HepG2 (cell line): ENCODE data around the gene PBX1. TPM values are rescaled to one million over a fixed set of nuclear protein-coding genes. Genes with fewer than 3 reads are reported as not detected.

Experiments used
- ATAC-seq: fragments of 200-7000 bp; cut with Tn5 transposase; 3 replicates; pipeline ENCODE4 v1.9.1; 2020; ENCODE audit warnings: mild to moderate bottlenecking, moderate library complexity
- BruUV-seq: library from RNA; stranded (reverse); fragments of 400-500 nt; replicated peaks from 2 replicates; lab custom pipeline; 2021; lab: Mats Ljungman, UMichigan
- CTCF ChIA-PET: fragments of 300-600 bp; formaldehyde crosslinking; extraction: SDS; loops from one replicate; lab custom pipeline; 2021; ENCODE audit warnings: low total read pairs, inconsistent platforms, low intra/inter-chr PET ratio; lab: Yijun Ruan, JAX
- POLR2A ChIA-PET: fragments of 350-600 bp; sonication (Branson Sonifier 250); formaldehyde crosslinking; loops from one replicate; lab custom pipeline; 2020; ENCODE audit warnings: antibody characterized with exemption, inconsistent platforms; lab: Yijun Ruan, JAX
- DNase-seq: peaks from one replicate; pipeline ENCODE4 v3.0.0-alpha.2; 2015; ENCODE audit warnings: low spot score
- FAIRE-seq: peaks from 3 replicates; lab custom pipeline; 2011; peaks lifted over from hg19 to GRCh38; lab: Jason Lieb, UNC
- H2AFZ ChIP-seq: one replicate; pipeline ENCODE4 v1.6.1; 2011; ENCODE audit warnings: low read length, inconsistent platforms
- H3K27ac ChIP-seq: fragments of 300-600 bp; 3 replicates; pipeline ENCODE4 v1.8.0; 2011; ENCODE audit warnings: mixed run types, mild to moderate bottlenecking, mixed read lengths, low read length, inconsistent platforms; ENCODE audit not compliant: insufficient read depth; ENCODE audit errors: extremely low read length
- H3K27me3 ChIP-seq, 2 experiments: fragments of 200-600 bp in 1 of 2; 2 replicates in 1 of 2; 3 replicates in 1 of 2; pipeline versions ENCODE4 v1.6.0 to v1.8.0; 2011; ENCODE audit warnings: low read length in 2 of 2, mild to moderate bottlenecking in 2 of 2, moderate library complexity in 2 of 2, inconsistent platforms in 1 of 2; ENCODE audit not compliant: insufficient read depth in 2 of 2, control insufficient read depth in 1 of 2
- H3K36me3 ChIP-seq, 2 experiments: fragments of 200-600 bp in 1 of 2; replicated peaks in 1 of 2; 2 replicates in 1 of 2; 3 replicates in 1 of 2; pipeline versions ENCODE4 v1.5.1 to v1.8.0; 2011; ENCODE audit warnings: low read length in 2 of 2, inconsistent platforms in 1 of 2; ENCODE audit not compliant: insufficient read depth in 2 of 2, control insufficient read depth in 1 of 2
- H3K4me1 ChIP-seq: 2 replicates; pipeline ENCODE4 v1.5.1; 2012; ENCODE audit warnings: low read length, inconsistent platforms; ENCODE audit not compliant: insufficient read depth
- H3K4me2 ChIP-seq: 2 replicates; pipeline ENCODE4 v1.6.0; 2011; ENCODE audit warnings: low read depth, low read length, inconsistent platforms
- H3K4me3 ChIP-seq, 3 experiments: fragments of 200-600 bp in 1 of 3; sonication (generic), shearing (Covaris generic) in 1 of 3; replicated peaks in 1 of 3; 2 replicates each; pipeline ENCODE4 v1.5.1; 2011 to 2016; ENCODE audit warnings: low read length in 3 of 3, inconsistent platforms in 2 of 3, low read depth in 2 of 3, mild to moderate bottlenecking in 2 of 3, control low read depth in 1 of 3, mixed read lengths in 1 of 3; ENCODE audit not compliant: insufficient read depth in 1 of 3
- H3K79me2 ChIP-seq: one replicate; pipeline ENCODE4 v1.6.1; 2011; ENCODE audit warnings: low read length, inconsistent platforms; ENCODE audit not compliant: insufficient read depth
- H3K9ac ChIP-seq: 2 replicates; pipeline ENCODE4 v1.6.0; 2011; ENCODE audit warnings: mild to moderate bottlenecking, low read depth, low read length, inconsistent platforms; ENCODE audit not compliant: insufficient read depth
- H3K9me3 ChIP-seq: 2 replicates; pipeline ENCODE4 v1.5.1; 2012; ENCODE audit warnings: mild to moderate bottlenecking, low read length
- H4K20me1 ChIP-seq: 2 replicates; pipeline ENCODE4 v1.6.0; 2011; ENCODE audit warnings: inconsistent platforms, mild to moderate bottlenecking, low read length, moderate library complexity; ENCODE audit not compliant: insufficient read depth
- CREM ChIP-seq, 2 experiments: sonication (generic) in 1 of 2; formaldehyde crosslinking in 1 of 2; IDR thresholded peaks; 2 replicates each; pipeline versions ENCODE4 v1.4.0 to v1.6.1; 2016 to 2020; ENCODE audit warnings: antibody characterized with exemption in 1 of 2, mild to moderate bottlenecking in 1 of 2, missing genetic modification reagents in 1 of 2
- FOSL1 ChIP-seq: sonication (generic); formaldehyde crosslinking; IDR thresholded peaks from 2 replicates; pipeline ENCODE4 v1.9.0; 2021; ENCODE audit warnings: missing genetic modification reagents, borderline replicate concordance
- MXI1 ChIP-seq: IDR thresholded peaks from 3 replicates; pipeline ENCODE4 v1.6.1; 2012; ENCODE audit warnings: low read depth, low read length, inconsistent platforms, borderline replicate concordance
- RNF2 ChIP-seq: fragments of 450-650 bp; conservative IDR thresholded peaks from 2 replicates; pipeline ENCODE4 v1.6.1; 2016; ENCODE audit warnings: low read depth
- SMC3 ChIP-seq: IDR thresholded peaks from 2 replicates; pipeline ENCODE4 v1.6.1; 2011; ENCODE audit warnings: low read length, improper control_type of control experiment
- ZNF205 ChIP-seq: IDR thresholded peaks from 2 replicates; pipeline ENCODE4 v1.6.1; 2018; ENCODE audit warnings: missing biosample characterization, missing genetic modification reagents
- ZNF235 ChIP-seq: sonication (generic); formaldehyde crosslinking; IDR thresholded peaks from 2 replicates; pipeline ENCODE4 v1.8.1; 2023; ENCODE audit warnings: mild to moderate bottlenecking, missing genetic modification reagents, borderline replicate concordance
- ZNF446 ChIP-seq: sonication (generic); formaldehyde crosslinking; IDR thresholded peaks from 2 replicates; pipeline ENCODE4 v1.5.0; 2020; ENCODE audit warnings: mild to moderate bottlenecking, missing genetic modification reagents
- WGBS: methylation state at CpG from one replicate; pipeline ENCODE4 v1.1.6; 2017; ENCODE audit warnings: low lambda C conversion rate; 5-methylcytosine and 5-hydroxymethylcytosine counted together
- in situ Hi-C: cut with HindIII; loops from 2 replicates; pipeline ENCODE4 v1.10.0; 2017; ENCODE audit warnings: low pct_unique_long_range_greater_than_20kb; ENCODE audit not compliant: extremely low pct_ligation_motif_present
- intact Hi-C: fragments of 100-400 bp; cut with micrococcal nuclease; formaldehyde crosslinking; loops from one replicate; pipeline ENCODE4 v1.10.0; 2022; ENCODE audit not compliant: unreplicated experiment
- polyA plus RNA-seq, 8 experiments: library from polyadenylated mRNA; depleted of rRNA in 3 of 8; stranded (reverse) in 7 of 8; unstranded in 1 of 8; fragments of >200 nt; fragmentation: Illumina TruSeq in 4 of 8; extraction: Trizol in 4 of 8; gene quantifications; 2 replicates each; pipeline versions ENCODE4 v1.2.1 to v1.2.3, GENCODE V29; 2011 to 2016; ENCODE audit warnings: low read depth in 4 of 8, missing spikeins in 1 of 8, mixed read lengths in 1 of 8; ENCODE audit not compliant: insufficient read depth in 1 of 8
- total RNA-seq, 5 experiments: library from RNA; depleted of rRNA; stranded (reverse); fragments of >200 nt; fragmentation: Illumina TruSeq; extraction: Trizol; gene quantifications; 2 replicates each; pipeline ENCODE4 v1.2.3, GENCODE V29; 2016; ENCODE audit warnings: low read depth in 1 of 5
- TF ChIP-seq, protein P1 (sequence below): sonication (generic); formaldehyde crosslinking; IDR thresholded peaks from 2 replicates; pipeline ENCODE4 v1.5.0; 2020; ENCODE audit warnings: mild to moderate bottlenecking, missing genetic modification reagents, borderline replicate concordance

The PBX1 gene
- total and polyA plus RNA-seq, 2 of the 13 experiments (the other 11 are each of a cell fraction or from before 2014, with no cell fraction given): 0.24 TPM; not detected in 1

DNA sequence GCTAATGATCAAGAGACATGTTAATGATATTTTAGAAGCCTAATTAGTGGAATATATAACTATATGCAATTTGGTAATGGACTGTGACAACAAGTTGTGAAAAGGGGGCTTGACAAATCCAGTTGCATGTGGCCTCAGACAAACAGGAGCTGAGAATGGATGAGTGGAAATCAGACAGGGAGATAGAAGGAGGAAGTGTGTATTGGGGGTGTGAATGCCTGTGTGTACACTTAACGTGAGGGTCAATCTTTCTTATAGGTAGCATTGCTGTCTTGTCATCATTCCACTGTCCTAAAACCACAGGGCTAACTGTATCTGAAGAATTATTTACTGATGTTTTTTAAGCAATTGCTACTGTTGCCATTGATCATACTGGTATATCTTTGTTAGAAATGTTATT, 64.8 kb downstream of the PBX1 start:
- no TSS peak for BruUV-seq
- H3K36me3 ChIP-seq: no peaks in the 10 kb centered on the region
- H3K9me3 ChIP-seq: no peaks in the 10 kb centered on the region
- no peak overlapping the region for H3K4me3 ChIP-seq
- in situ Hi-C loops (no loop called here), intact Hi-C loops (no loop called here)
- TF ChIP-seq CREM (IDR thresholded peaks at IDR 0.05) (no peak), CREM (CRISPR knock-in tag; IDR thresholded peaks at IDR 0.05) (no peak), ZNF205 (CRISPR knock-in tag) (no peak), SMC3 (no peak), RNF2 (no peak), MXI1 (no peak)
- TF ChIP-seq, protein P1, sequence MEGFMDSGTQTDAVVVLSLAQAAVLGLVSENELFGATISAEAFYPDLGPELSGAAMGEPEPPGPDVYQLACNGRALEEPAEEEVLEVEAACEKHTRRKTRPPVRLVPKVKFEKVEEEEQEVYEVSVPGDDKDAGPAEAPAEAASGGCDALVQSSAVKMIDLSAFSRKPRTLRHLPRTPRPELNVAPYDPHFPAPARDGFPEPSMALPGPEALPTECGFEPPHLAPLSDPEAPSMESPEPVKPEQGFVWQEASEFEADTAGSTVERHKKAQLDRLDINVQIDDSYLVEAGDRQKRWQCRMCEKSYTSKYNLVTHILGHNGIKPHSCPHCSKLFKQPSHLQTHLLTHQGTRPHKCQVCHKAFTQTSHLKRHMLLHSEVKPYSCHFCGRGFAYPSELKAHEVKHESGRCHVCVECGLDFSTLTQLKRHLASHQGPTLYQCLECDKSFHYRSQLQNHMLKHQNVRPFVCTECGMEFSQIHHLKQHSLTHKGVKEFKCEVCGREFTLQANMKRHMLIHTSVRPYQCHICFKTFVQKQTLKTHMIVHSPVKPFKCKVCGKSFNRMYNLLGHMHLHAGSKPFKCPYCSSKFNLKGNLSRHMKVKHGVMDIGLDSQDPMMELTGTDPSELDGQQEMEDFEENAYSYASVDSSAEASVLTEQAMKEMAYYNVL (CRISPR knock-in tag): no peak
- no peak overlapping the region for H2AFZ ChIP-seq
- ChIA-PET CTCF (no interaction called here), POLR2A (no interaction called here)
- no peaks in the 10 kb centered on the region for H3K4me1 ChIP-seq
- H3K9ac ChIP-seq: no peak overlapping the region
- no peak overlapping the region for H3K4me2 ChIP-seq
- ATAC-seq (no peak), DNase-seq (no peak), FAIRE-seq (no peak)
- no peak overlapping the region for H3K27ac ChIP-seq
- 0% methylated on average over 1 of the region's 1 CpG for WGBS
- H3K79me2 ChIP-seq: no peaks in the 10 kb centered on the region
- H4K20me1 ChIP-seq: no peaks in the 10 kb centered on the region
- H3K27me3 ChIP-seq: no peaks in the 10 kb centered on the region

DNA sequence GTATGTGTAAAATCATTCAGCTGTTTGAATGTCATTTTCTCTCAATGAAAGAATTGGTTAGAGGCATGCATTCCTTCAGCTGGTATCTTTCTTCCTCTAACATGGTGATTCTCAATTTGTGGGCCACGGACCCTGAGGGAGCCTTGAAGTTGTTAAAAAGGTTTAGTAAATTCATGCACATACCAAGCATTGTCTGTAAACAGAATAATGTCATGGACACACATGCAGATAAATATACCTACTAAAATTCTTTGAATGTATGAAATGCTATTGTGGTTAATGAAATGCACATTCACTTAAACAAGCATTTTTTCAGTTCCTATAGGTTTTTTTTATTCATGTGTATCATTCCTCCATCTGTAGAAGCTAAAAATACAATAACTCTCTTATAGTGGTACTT, 65.4 kb downstream of the PBX1 start:
- ATAC-seq (no peak), FAIRE-seq (no peak), DNase-seq (no peak)
- no peaks in the 10 kb centered on the region for H3K79me2 ChIP-seq
- H3K27ac ChIP-seq: no peak overlapping the region
- no peaks in the 10 kb centered on the region for H3K27me3 ChIP-seq
- H3K4me1 ChIP-seq: no peaks in the 10 kb centered on the region
- H3K4me3 ChIP-seq: no peak overlapping the region
- ChIA-PET CTCF (no interaction called here), POLR2A (no interaction called here)
- no peak overlapping the region for H2AFZ ChIP-seq
- H3K9ac ChIP-seq: no peak overlapping the region
- no peaks in the 10 kb centered on the region for H3K9me3 ChIP-seq
- no peaks in the 10 kb centered on the region for H4K20me1 ChIP-seq
- 7% methylated on average over 1 of the region's 1 CpG for WGBS
- no peak for TF ChIP-seq ZNF446
- no peak for TF ChIP-seq ZNF235 (CRISPR knock-in tag)
- no peak for TF ChIP-seq FOSL1 (CRISPR knock-in tag)
- no peaks in the 10 kb centered on the region for H3K36me3 ChIP-seq
- intact Hi-C loops (no loop called here), in situ Hi-C loops (no loop called here)
- no TSS peak for BruUV-seq
- no peak overlapping the region for H3K4me2 ChIP-seq
